ENCODE data around the gene COA1.

- TF ChIP-seq CTCF (IDR thresholded peaks at IDR 0.05) (no peak), POLR2A (IDR thresholded peaks at IDR 0.05) (no peak), POLR2AphosphoS5 (IDR thresholded peaks at IDR 0.05) (no peak)
These were observed 33.9 kb upstream of the COA1 start for GRCh38 chr7:43763183-43763582.
